Germinal center (tissue), 1 donor: ENCODE data around the gene RDH5.

Experiments
- DNase-seq: peaks from one replicate; pipeline ENCODE4 v3.0.0; 2012; ENCODE audit warnings: mixed read lengths, low spot score

Gene RDH5, protein sequence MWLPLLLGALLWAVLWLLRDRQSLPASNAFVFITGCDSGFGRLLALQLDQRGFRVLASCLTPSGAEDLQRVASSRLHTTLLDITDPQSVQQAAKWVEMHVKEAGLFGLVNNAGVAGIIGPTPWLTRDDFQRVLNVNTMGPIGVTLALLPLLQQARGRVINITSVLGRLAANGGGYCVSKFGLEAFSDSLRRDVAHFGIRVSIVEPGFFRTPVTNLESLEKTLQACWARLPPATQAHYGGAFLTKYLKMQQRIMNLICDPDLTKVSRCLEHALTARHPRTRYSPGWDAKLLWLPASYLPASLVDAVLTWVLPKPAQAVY

DNA sequence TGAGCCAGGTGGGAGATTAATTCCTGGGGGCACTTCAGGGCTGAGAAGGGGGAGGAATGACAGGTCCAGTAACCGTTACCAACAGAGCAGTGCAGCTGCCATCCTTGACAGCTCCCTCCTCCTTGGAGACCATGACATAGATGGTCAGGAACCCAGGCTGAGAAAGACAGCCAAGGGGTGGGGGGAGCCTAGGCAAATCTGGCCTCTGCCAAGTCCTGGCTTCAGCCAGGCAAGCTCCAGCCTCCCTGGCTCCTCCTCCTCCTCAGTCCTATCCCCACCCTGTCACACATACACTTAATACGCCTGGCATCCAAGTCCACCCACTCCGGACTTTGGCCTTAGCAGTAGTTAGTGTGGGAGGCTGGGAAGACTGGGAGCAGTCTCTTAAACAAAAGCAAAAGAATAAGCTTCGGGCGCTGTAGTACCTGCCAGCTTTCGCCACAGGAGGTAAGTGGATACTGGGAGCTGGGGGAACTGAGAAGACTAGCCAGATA is at the start of gene RDH5:
RDH5 (plus strand) TSS at position 323 of the 494 bp plus-strand sequence. CDS start 792 bp downstream, outside the sequence.
- DNase-seq = no peak

- DNase-seq = no peak
These were observed 48.4 kb upstream of the RDH5 start for GRCh38 chr12:55671746-55672145.

DNA sequence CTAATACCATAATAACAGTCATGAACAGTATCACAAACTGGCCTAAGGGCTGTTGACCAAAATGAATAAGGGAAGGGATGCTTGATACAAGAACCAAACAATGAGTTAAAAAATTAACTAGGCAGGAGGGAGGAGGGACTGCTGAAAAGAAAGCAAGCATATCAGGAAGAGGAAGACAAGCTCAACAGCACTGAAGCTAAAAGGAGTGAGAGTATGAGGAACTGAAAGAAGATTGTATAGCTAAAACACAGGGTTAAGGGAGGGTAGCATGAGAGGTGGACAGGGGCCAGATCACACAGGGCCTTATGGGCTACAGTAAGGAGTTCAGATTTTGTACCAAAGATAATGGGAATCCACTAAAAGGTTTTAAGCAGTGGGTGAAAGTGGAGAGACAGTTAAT is 46.6 kb upstream of the RDH5 start:
- peak; percentile 42 for DNase-seq

- no peak for DNase-seq
These were observed 44.5 kb upstream of the RDH5 start for GRCh38 chr12:55675666-55676065.

GRCh38 chr12:55676707-55677106 is 43.5 kb upstream of the RDH5 start:
- no peak for DNase-seq

GRCh38 chr12:55679691-55680090 is 40.5 kb upstream of the RDH5 start:
- DNase-seq = no peak

DNA sequence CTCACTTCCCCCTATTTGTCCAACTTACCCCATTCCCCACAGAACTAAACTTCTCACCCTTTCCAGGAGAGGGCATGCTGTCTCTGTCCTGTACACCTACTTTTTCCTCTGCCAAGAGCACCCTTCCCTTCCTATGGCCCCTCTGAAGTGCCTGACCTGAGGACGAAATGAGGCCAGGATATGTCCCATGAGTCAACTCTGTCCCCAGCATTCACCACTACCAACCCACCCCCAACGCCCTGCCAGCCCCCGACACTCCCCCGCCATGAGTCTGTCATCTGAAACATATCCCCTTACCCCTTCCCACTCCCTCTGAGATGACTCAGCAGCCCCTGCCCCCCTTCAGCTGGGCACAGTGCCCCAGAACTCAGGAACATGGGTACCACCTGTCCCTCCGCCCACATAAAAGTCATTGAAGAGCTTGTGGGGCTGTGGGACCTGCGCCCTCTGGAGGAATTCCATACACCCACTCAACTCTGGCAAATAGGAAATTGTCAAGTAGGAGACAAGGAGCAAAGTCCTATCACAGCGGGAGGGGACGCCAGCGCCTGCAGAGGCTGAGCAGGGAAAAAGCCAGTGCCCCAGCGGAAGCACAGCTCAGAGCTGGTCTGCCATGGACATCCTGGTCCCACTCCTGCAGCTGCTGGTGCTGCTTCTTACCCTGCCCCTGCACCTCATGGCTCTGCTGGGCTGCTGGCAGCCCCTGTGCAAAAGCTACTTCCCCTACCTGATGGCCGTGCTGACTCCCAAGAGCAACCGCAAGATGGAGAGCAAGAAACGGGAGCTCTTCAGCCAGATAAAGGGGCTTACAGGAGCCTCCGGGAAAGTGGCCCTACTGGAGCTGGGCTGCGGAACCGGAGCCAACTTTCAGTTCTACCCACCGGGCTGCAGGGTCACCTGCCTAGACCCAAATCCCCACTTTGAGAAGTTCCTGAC is 38.8 kb upstream of the RDH5 start:
- DNase-seq = no peak

DNA sequence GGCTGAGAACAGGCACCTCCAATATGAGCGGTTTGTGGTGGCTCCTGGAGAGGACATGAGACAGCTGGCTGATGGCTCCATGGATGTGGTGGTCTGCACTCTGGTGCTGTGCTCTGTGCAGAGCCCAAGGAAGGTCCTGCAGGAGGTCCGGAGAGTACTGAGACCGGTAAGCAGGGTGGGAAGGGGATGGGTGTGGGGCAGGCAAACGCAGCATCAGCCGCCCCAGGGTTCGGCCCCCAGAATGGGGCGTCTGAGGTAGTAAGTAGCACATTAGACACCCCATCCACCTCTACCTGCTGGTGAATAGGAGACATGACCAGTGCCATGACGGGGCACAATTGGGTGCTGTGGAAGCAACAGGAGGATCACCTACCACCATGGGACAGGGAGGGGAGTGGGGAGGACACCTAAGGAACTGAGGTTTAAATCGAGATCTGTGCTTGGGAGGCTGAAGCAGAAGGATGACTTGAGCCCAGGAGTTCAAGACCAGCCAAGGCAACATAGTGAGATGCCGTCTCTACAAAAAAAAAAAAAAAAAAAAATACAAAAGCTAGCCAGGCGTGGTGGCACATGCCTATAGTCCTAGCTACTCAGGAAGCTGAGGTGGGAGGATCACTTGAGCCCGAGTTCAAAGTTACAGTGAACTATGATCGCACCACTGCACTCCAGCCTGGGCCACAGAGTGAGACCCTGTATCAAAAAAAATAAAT is 38.0 kb upstream of the RDH5 start:
- no peak for DNase-seq

GRCh38 chr12:55683676-55684075 is 36.5 kb upstream of the RDH5 start:
- no peak for DNase-seq

DNA sequence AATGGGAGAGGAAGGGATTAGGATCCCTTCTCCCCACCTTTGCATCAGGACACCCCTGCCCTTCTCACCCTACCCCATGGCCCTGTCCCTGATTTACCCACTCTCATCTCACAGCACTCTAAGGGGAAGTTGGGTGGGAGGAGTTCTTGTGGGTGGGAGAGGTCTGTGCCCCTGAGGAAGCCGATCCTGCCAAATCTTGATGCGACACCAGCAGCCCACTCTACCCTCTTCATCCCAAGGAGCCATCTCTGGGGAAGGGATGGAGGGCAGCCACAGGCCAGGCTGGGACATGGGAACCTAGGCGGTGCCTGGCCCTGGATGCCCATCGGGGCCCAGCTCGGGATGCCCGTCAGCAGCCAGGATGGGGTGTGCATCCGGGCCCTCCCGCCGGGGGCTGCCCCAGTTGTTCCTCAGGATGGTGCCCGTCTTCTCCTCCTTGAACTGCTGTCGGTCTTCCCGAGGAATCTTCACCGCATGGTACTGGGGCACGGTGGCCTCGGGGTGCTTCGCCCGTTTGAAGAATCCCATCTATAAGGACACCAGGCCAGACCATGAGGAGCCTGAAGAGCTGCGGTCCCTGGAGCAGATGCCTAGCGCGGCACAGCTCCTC is 35.3 kb upstream of the RDH5 start:
- DNase-seq = no peak

DNA sequence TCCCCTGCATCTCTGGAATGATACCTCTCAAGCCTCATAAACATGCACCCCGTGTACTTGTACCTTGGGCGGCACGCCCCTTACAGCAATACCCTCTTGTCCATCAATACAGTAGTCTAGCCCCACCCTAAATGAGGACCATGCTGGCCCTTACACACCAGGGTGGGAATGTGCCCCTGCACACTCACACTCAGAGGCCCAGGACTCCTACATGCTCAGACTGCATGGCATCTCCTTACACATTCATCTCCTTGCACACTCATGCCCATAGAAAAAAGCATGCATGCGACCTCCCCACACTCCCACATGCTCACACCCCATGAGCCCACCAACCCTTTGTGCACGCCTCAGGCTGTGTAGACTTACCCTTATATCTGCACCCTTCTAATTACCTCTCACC is 34.5 kb upstream of the RDH5 start:
- no peak for DNase-seq

GRCh38 chr12:55686366-55687010 is 33.7 kb upstream of the RDH5 start:
- no peak for DNase-seq

DNA sequence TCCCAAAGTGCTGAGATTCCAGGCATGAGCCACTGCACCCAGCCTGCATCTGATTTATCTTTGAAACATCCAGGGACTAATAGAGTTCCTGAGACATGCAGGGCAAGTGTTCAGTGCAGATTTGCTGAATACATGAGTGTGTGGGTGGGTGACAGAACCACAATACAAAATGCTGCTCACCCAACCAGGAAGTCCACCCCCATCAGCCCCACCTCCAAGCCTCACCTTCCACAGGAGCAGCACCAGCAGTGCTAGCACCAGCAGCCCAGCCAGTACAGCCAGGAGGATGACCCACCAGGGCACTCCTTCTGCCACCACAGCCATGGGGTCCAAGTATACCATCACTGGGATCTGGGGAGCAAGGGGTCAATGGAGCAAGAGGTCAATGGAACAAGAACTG is 32.4 kb upstream of the RDH5 start:
- DNase-seq = no peak

DNA sequence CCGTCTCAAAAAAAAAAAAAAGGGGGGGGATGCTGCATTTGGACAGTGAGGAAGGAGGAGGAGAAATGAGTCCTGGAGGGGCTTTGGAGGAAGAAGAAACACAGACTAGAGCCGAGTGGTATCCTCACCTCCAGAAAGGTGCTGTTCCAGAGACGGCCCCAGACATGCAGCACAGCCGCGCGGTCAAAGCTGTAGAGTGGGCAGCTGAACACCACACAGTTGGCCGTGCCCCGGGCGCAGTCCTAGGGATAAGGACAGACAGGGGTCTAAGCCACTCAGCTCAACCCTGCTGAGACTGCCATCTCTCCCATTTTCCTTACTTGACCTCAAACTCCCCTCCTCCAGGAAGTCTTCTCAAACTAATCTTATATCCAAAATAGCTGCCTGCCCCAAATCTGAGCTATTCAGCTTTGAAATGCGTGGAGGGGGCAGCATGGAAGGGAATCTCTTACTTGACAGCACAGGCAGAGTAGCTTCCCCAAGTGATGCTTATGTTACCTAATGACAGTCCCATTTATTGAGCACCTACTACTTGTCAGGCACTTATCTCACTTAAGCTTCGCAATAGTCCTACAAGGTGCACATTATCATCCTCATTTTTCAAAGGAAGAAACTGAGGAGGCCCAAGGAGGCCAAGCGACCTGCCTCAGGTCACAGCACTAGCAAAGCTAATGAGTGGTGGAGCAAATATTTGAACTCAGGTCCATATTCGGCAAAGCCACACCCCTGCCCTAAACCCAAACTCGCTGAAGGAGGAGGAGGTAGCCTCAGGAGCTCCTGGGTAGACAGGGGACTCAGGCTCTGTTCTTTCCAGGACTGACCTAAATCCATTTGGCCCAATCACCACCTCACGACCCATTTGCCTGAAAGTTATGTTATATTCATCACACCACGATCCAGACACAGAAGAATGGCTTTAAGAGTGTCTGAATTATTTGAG is 31.2 kb upstream of the RDH5 start:
- DNase-seq = no peak

GRCh38 chr12:55692631-55693322 is 27.4 kb upstream of the RDH5 start:
- no peak for DNase-seq

DNA sequence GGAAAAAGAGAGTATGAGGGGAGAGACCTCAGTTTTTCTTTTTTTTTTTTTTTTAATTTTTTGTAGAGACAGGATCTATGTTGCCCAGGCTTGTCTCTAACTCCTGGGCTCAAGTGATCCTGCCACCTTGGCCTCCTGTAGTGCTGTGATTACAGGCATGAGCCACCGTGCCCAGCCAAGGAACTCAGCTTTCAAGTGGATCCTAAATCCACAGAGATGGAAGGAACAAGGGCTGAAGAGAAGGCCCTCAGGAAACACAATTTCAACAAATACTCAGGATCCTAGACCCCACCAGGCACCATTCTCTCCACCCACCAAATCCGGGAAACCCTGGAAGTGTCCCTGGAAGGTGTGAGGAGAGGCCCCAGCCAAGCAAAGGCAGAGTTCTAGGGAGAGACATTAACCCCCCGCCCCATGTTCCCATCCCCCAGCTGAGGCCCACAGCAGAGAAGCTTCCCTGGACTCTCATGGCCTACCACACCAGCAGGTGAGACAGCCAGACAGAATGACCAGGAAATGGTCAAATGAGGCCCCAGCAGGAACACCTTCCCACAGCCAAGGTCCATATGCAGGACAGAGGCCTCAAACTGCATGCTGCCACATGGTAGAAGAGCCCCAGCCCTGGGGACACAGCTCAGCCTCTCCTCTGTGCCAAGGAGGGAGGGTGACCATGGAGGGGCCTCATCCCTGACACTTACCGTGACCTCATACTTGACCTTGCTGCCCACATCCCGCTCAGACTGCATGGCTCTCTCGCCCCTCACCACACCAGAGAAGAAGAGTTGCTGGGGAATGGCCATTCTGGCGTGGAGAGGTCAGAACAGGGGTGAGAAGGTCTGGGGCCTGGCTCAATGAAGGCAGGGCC is 26.6 kb upstream of the RDH5 start:
- no peak for DNase-seq

DNA sequence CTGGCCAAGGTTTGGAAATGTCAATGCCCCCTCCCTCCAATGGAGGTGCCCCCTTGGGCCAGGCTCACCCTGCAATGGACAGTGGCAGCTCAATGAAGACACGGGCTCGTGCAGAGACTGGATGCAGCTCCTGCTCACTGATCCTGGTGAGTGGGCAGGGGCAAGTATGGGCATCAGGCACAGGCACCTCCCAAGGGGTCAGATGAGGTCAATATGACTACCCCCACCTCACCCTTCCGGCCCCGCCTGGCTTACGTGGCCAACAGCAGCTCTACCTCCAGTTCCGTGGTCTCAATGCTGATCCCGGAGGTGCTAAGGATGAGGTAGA is 26.0 kb upstream of the RDH5 start:
- no peak for DNase-seq

GRCh38 chr12:55694651-55695050 is 25.5 kb upstream of the RDH5 start:
- DNase-seq = no peak

- no peak for DNase-seq
These were observed 24.8 kb upstream of the RDH5 start for GRCh38 chr12:55695349-55695748.
